HG03442 (cell line): ENCODE data around the gene NPC1.
"Not testable (repeated sequence)": the region's sequence is repeated elsewhere in the genome, so short reads cannot be mapped to it uniquely, and the experiment has no call there.

Experiments
- ATAC-seq: cut with Tn5 transposase; IDR thresholded peaks from one replicate; pipeline ENCODE4 v1.9.1; 2021; ENCODE audit warnings: mild to moderate bottlenecking, moderate library complexity; ENCODE audit not compliant: unreplicated experiment

NPC1 gene

DNA sequence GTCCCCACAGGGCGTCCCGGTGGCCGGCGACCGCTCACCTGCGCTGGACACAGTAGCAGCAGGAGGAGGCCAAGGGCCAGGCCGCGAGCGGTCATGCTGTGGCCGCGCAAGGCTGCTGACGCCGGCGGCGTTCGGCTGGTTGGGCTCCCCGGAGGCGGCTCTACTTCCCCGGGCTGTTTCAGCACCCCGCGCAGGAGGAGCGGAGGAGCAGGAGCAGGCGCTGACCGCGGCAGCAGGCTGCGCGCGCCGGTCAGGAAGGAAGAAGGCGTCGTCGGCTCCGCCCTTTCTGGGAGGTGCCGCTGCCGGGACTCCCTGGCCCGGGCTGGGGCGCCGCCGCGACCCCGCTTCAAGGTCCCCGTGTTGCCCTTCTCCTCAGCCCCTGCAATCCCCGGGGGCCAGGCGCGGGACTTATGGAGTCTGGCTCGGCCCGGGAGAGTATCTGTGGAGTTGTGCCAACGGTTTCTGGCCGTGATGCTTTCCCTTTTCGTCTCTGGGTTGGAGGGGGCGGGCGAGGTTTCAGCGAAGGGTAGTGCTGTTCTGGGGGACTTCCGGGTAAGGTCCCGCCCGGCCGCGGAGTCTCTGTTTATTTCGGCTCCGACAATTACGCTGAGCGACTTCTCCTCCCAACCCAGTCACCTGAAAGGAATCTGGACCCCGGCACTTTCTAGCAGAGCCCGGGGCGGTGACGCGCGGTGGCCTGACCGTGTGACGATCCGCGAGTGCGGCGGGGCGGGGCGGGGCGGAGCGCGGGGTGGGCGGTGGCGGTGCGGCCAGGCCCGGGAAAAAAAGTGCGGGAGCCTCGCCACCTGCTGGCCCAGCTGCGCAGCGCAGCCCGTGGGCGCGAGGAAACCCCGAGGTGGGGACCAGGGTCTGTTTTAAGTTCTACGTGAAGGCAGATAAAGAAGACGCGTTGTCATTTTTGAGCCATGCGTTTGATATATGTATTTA is at the start of gene NPC1:
Gene NPC1, minus strand, starts transcription at position 258 of the 948 bp plus-strand sequence. Its CDS starts 163 bp downstream, at position 95.
- peak; percentile 92 for ATAC-seq

DNA sequence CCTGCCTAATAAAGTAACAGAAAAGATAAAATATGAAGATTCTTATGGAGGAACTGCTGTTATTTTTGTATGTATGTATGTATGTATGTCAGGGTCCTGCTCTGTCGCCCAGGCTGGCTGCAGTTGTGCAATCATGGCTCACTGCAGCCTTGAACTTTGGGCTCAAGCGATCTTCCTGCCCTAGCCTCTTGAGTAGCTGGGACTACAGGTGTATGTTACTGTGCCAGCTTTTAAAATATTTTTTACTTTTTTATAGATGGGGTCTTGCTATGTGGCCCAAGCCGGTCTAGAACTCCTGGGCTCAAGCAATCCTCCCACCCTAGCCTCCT is 49.7 kb upstream of the NPC1 start:
- ATAC-seq, result no peak

- no peak for ATAC-seq
Observed at GRCh38 chr18:23635283-23636070, 49.2 kb upstream of the NPC1 start.

DNA sequence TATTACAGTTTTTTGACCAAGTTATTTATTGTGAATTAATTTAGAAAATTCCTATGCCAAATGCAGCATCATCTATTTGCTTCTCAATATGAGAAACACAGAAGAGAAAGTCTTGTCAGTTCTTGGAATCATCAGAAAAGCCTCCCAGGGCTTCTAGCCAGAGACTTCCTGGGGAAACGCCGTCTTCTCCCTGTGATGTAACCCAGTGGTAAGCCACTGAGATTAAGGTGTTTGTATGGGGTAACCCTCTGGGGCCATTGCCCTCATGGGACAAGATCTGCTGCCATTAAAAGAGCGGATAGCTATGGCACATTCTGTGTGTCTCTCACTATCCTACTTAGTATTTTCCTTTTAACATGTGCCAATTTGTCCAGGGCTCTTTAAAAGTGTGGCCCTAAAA is 48.4 kb upstream of the NPC1 start:
- no peak for ATAC-seq

DNA sequence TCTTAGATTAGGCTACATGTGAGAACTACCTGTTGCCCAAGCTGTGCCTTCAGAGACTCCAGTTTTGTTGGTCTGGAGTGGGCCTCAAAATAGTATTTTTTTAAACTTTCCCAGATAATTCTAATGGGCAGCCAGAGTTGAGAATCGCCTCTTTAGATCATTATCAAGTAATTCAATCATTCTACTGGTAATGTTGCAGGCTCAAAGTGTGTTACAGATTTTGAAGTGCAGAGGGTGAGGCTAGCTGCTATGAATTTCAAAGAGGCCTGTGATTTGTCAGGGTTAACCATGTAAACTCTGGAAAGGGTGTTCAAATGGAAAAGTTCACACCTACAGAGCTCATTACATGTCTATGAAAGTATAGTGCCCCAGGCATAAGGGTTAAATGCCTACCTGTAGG is 46.3 kb upstream of the NPC1 start:
- no peak for ATAC-seq

GRCh38 chr18:23631746-23632145 is 45.4 kb upstream of the NPC1 start:
- no peak for ATAC-seq

GRCh38 chr18:23631312-23631711 is 45.0 kb upstream of the NPC1 start:
- ATAC-seq, result no peak

DNA sequence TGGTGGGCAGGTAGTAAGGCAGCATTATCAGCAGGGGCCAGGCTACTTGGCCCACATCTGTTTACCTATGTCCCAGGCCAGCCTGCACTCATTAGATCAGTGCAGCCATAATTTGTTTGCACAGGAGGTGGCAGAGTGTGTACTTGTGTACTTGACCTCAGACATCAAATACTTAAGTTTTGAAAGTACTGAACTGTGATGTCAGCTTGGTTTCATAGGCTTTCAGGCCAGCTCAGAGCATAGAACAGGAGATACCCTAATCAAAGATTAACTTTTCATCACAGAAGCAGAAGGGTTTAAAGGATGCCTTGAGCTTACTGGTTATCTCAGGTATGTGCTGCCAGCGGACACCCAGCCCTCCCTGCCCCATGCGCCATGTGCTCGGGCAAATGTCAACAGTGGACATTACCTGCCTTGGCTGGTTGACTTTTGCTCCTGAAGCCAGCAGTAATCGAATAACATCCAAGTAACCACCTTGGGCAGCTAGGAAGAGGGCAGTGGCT is 43.2 kb upstream of the NPC1 start:
- ATAC-seq, result peak; percentile 54

- no peak for ATAC-seq
Observed at GRCh38 chr18:23627970-23628369, 41.7 kb upstream of the NPC1 start.

DNA sequence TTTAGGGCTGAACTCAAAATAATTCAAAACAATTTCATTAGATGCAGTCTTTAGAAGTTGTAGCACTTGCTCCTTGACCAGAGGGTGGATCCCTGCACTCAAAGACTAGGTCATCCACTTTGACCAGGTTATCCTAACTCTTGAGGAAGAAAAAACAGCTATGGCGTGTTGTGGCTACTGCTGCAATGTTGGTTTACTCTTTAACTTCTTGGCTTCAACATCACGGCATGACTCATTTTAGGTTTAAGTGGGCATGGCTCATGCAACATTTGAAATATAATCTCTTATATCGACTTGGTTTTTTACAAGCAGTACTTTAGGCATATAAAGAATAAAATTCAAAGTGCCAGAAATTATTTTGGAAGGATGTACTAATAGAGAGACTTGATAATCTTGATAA is 41.0 kb upstream of the NPC1 start:
- no peak for ATAC-seq

- no peak for ATAC-seq
Observed at GRCh38 chr18:23626451-23627279, 40.4 kb upstream of the NPC1 start.

DNA sequence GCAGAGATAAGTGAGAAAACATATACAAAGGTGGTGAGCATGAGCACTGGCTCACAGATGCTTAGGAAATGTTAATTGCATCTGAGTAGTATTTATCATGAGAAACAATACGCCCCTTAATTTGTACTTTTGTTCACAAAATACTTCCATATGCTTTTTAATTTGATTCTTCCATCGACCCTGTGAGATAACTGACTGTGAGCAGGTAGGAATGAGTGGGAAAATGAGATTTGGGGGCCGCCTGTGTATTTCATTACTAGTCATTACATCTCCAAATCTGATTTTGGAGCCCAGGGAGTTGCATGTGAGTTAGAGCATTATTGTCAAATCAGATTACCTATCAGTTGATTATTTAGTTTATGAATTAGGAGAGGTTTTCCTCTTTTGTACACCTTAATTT is 36.7 kb upstream of the NPC1 start:
- ATAC-seq, result no peak

DNA sequence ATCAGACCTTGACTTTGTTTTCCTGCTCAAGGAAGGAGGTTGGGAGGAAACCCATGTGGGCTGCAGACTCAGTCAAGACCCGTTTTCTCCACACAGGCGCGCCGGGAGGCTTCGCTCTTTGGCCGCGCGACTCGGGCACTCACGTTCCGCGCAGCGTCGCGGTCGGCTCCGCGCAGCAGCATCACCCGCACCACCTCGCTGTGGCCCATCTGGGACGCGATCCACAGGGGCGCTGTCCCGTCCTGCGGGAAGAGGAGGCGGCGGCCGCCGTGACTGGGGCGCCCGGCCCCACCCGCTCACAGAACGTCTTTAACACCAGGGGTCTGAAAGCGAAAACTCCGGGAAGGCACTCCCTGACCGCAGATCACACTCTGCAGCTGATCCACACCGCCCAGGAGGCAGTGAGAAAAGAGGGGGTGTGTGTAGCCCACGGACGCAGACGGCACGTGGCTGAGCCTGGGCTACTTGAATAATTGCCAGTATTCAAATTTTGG is 33.1 kb upstream of the NPC1 start:
- no peak for ATAC-seq

GRCh38 chr18:23618862-23619387 is 32.6 kb upstream of the NPC1 start:
- no peak for ATAC-seq

DNA sequence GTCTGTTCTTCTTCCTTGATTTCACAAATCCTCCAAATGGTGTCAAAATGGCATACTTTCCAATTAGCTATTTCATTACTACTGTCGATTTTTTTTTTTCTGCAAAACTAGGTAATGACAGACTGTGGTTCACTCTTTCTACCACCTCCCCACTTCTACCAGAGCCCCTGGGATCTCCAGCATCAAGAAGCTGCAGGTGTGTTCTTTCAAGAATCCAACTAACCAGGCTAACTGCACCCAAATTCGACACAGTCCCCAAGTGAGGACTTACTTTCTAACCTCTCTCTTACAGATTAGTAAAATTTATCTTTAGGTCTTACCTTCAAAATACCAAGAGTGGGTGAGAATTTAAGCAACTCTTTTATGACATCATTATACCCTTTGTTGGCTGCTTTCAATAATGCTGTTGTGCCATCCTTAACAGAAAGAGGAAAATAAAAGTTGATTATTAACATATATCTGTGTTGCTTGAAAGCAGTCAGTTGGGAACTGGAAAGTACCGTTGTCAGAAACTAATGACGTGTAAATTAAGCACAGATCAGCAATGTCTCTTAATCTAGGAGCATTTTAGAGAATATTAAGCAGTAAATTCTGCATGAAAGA is 31.2 kb upstream of the NPC1 start:
- ATAC-seq, result peak; percentile 44

DNA sequence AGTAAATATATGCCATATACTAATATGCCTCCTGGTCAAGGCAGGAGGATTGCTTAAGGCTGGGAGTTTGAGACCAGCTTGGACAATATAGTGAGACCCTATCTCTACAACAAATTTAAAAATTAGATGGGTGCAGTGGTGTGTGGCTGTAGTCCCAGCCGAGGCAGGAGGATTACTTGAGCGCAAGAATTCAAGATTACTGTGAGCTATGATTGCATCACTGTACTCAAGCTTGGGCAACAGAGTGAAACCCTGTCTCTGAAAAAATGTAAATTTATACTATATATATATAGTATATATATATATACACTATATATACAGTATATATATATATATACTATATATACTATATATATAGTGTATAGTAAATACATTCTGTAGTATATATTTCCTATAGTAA is 30.0 kb upstream of the NPC1 start:
- ATAC-seq, result no peak

DNA sequence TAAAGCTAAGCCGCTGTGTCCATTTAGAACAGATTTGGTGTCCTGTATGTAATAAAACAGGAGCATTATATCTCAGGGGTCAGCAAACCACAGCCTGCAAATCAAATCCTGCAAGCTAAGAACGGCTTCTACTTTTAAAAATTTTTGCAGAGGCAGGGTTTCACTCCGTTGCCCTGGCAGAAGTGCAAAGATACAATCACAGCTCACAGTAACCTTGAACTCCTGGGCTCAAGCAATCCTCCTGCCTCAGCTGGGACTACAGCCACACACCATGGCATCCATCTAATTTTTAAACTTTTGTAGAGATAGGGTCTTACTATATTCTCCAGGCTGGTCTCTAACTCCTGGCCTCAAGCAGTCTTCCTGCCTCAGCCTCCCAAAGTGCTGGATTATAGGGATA is 28.6 kb upstream of the NPC1 start:
- no peak for ATAC-seq

GRCh38 chr18:23614413-23614812 is 28.1 kb upstream of the NPC1 start:
- ATAC-seq, result no peak

DNA sequence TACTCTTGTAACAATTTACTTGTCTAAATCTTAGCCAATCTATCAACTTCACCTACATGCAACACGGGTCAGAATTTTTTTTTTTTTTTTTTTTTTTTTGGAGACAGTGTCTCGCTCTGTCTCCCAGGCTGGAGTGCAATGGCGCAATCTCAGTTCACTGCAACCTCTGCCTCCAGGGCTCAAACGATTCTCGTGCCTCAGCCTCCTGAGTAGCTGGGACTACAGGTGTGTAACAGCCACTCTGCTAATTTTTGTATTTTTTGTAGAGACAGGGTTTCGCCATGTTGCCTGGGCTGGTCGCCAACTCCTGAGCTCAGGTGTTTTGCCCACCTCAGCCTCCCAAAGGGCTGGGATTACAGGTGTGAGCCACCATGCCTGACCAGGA is 26.8 kb upstream of the NPC1 start:
- ATAC-seq, result not testable (repeated sequence)

DNA sequence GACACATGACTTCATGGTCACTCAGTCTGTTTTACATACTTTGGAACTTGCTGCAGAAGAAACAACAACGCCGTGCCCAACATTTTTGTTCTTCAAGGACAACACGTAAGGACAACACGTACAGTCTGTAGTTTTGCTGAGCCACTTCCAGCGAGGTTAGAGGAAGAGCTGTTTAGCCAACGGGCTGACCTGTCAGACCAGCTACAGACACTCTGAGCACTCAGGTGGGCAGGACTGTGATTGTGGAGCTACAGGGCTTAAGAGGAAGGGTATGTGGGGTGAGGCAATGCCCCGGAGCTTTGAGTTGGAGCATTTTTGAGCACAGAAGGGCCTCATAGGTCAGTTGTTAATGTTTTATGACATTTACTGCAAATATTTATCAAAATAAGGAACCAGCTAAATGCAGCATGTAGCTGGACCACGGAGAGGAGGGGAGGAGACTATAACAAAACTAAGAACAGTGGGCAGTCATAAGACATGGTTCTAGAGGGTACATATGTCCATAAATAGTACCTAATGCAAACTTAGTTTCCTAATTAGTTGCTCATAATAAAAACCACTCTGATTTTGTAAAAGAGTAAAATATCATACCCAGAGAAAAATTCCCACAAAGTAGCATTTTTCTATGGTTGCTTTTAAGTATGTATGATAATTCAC is 26.3 kb upstream of the NPC1 start:
- ATAC-seq, result no peak
